Trophoblast cell (in vitro differentiated cells and primary cell): ENCODE measurements around the gene SEZ6L.

ENCODE experiments used
- DNase-seq, 2 donors: peaks; one replicate each; pipeline ENCODE4 v3.0.0-alpha.2; 2016
- H2AFZ ChIP-seq: 2 replicates; pipeline ENCODE4 v1.6.1; 2013; ENCODE audit warnings: low read length, moderate library complexity, mild to moderate bottlenecking; ENCODE audit not compliant: insufficient read depth, poor library complexity
- H2AK5ac ChIP-seq: 2 replicates; pipeline ENCODE4 v1.6.1; 2013; ENCODE audit warnings: mild to moderate bottlenecking, low read length
- H2BK120ac ChIP-seq: 2 replicates; pipeline ENCODE4 v1.6.1; 2013; ENCODE audit warnings: low read length, mild to moderate bottlenecking, moderate library complexity; ENCODE audit not compliant: insufficient read depth, poor library complexity
- H2BK12ac ChIP-seq: 2 replicates; pipeline ENCODE4 v1.6.1; 2013; ENCODE audit warnings: mild to moderate bottlenecking, low read length, moderate library complexity
- H2BK5ac ChIP-seq: 2 replicates; pipeline ENCODE4 v1.6.1; 2013; ENCODE audit warnings: low read length, low read depth, moderate library complexity, mild to moderate bottlenecking; ENCODE audit not compliant: poor library complexity
- H3K14ac ChIP-seq: 2 replicates; pipeline ENCODE4 v1.6.1; 2013; ENCODE audit warnings: mild to moderate bottlenecking, low read length
- H3K18ac ChIP-seq: 2 replicates; pipeline ENCODE4 v1.6.1; 2013; ENCODE audit warnings: mild to moderate bottlenecking, low read length
- H3K23ac ChIP-seq: 2 replicates; pipeline ENCODE4 v1.6.1; 2013; ENCODE audit warnings: low read length
- H3K27ac ChIP-seq: 2 replicates; pipeline ENCODE4 v1.5.1; 2013; ENCODE audit warnings: low read depth, mild to moderate bottlenecking, inconsistent platforms, low read length, moderate library complexity
- H3K27me3 ChIP-seq: 2 replicates; pipeline ENCODE4 v1.6.1; 2013; ENCODE audit warnings: inconsistent platforms, mild to moderate bottlenecking, low read length, moderate library complexity; ENCODE audit not compliant: insufficient read depth
- H3K36me3 ChIP-seq, 2 experiments: 1 replicate in 1 of 2; 2 replicates in 1 of 2; pipeline ENCODE4 v1.6.1; 2013; ENCODE audit warnings: low read length in 2 of 2, mild to moderate bottlenecking in 2 of 2, moderate library complexity in 1 of 2; ENCODE audit not compliant: insufficient read depth in 2 of 2, control insufficient read depth in 1 of 2
- H3K4ac ChIP-seq: 2 replicates; pipeline ENCODE4 v1.6.1; 2013; ENCODE audit warnings: low read depth, mild to moderate bottlenecking, low read length, moderate library complexity
- H3K4me1 ChIP-seq, 2 experiments: 1 replicate in 1 of 2; 2 replicates in 1 of 2; pipeline ENCODE4 v1.6.1; 2013; ENCODE audit warnings: low read length in 2 of 2, mild to moderate bottlenecking in 2 of 2, moderate library complexity in 1 of 2; ENCODE audit not compliant: insufficient read depth in 2 of 2, control insufficient read depth in 1 of 2
- H3K4me2 ChIP-seq: 2 replicates; pipeline ENCODE4 v1.6.1; 2013; ENCODE audit warnings: inconsistent platforms, mild to moderate bottlenecking, low read length, moderate library complexity
- H3K4me3 ChIP-seq: 2 replicates; pipeline ENCODE4 v1.5.1; 2013; ENCODE audit warnings: mild to moderate bottlenecking, low read depth, low read length, inconsistent platforms
- H3K79me1 ChIP-seq: one replicate; pipeline ENCODE4 v1.6.1; 2013; ENCODE audit warnings: low read length
- H3K79me2 ChIP-seq: 2 replicates; pipeline ENCODE4 v1.6.1; 2013; ENCODE audit warnings: low read length, mild to moderate bottlenecking; ENCODE audit not compliant: control insufficient read depth, insufficient read depth, poor library complexity
- H3K9ac ChIP-seq: 2 replicates; pipeline ENCODE4 v1.6.1; 2013; ENCODE audit warnings: mild to moderate bottlenecking, low read length
- H3K9me3 ChIP-seq: 2 replicates; pipeline ENCODE4 v1.6.1; 2013; ENCODE audit warnings: low read depth, mild to moderate bottlenecking, control low read depth, inconsistent platforms, low read length; ENCODE audit not compliant: insufficient read depth
- H4K12ac ChIP-seq: 2 replicates; pipeline ENCODE4 v1.6.1; 2013; ENCODE audit warnings: low read depth, mild to moderate bottlenecking, low read length, moderate library complexity
- H4K8ac ChIP-seq: 2 replicates; pipeline ENCODE4 v1.6.1; 2013; ENCODE audit warnings: low read depth, mild to moderate bottlenecking, low read length, moderate library complexity
- H4K91ac ChIP-seq: one replicate; pipeline ENCODE4 v1.6.1; 2013; ENCODE audit warnings: low read depth, mild to moderate bottlenecking, low read length, moderate library complexity
- WGBS: extraction: QIAGEN DNeasy Blood & Tissue Kit; methylation state at CpG from one replicate; pipeline ENCODE4 v1.1.7; 2013; ENCODE audit warnings: missing lambda C conversion rate; ENCODE audit not compliant: insufficient read length, insufficient coverage; ENCODE audit errors: extremely low coverage; 5-methylcytosine and 5-hydroxymethylcytosine counted together

Gene SEZ6L

DNA sequence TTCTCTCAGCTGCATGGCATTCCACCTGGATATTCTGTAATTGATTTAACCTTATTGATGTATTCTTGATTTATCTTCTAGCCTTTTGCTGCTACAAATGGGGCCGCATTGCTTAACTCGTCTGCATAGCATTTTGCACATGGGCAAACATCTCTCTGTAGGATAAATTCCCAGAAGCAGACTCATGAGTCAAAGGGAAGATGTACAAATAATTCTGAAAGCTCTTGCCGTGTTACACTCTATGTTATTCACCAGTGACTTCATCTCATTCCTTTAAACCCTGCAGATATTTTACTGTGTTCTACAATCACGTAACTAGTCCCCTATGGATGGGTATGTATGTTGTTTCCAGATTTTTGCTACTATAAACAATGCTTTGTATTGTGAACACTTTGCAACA, 112.7 kb downstream of the SEZ6L start:
- Histone ChIP-seq H3K18ac (no peak overlapping the region), H3K9ac (no peak overlapping the region), H4K91ac (no peak overlapping the region), H3K79me2 (no peaks in the 10 kb centered on the region), H3K36me3 (no peaks in the 10 kb centered on the region), H3K27ac (no peak overlapping the region), H3K79me1 (no peaks in the 10 kb centered on the region), H3K23ac (no peak overlapping the region), H3K4me2 (no peak overlapping the region), H2BK12ac (no peak overlapping the region), H3K14ac (no peak overlapping the region), H2BK5ac (no peak overlapping the region), H3K27me3 (no peaks in the 10 kb centered on the region), H3K9me3 (no peaks in the 10 kb centered on the region), H3K4ac (no peak overlapping the region), H3K4me1 (no peaks in the 10 kb centered on the region), H4K12ac (no peak overlapping the region), H2AFZ (no peak overlapping the region), H2AK5ac (no peak overlapping the region), H3K4me3 (no peak overlapping the region), H4K8ac (no peak overlapping the region), H2BK120ac (no peak overlapping the region)
- no CpG with 5 or more reads among the region's 4 CpGs for WGBS
- DNase-seq, result peak; percentile 72 to 88

GRCh38 chr22:26283330-26283729, 114.1 kb downstream of the SEZ6L start:
- Histone ChIP-seq H3K4ac (no peak overlapping the region), H3K9me3 (no peaks in the 10 kb centered on the region), H2AFZ (no peak overlapping the region), H3K18ac (no peak overlapping the region), H3K27me3 (no peaks in the 10 kb centered on the region), H3K27ac (no peak overlapping the region), H3K4me3 (no peak overlapping the region), H3K4me1 (no peaks in the 10 kb centered on the region), H3K79me2 (no peaks in the 10 kb centered on the region), H2AK5ac (no peak overlapping the region), H3K9ac (no peak overlapping the region), H2BK120ac (no peak overlapping the region), H3K36me3 (no peaks in the 10 kb centered on the region), H4K91ac (no peak overlapping the region), H2BK5ac (no peak overlapping the region), H3K14ac (no peak overlapping the region), H4K12ac (no peak overlapping the region), H3K4me2 (no peak overlapping the region), H4K8ac (no peak overlapping the region), H2BK12ac (no peak overlapping the region), H3K23ac (no peak overlapping the region), H3K79me1 (no peaks in the 10 kb centered on the region)
- no CpG with 5 or more reads among the region's 2 CpGs for WGBS
- no peak for DNase-seq

GRCh38 chr22:26285632-26286031, 116.4 kb downstream of the SEZ6L start:
- Histone ChIP-seq H3K9ac (no peak overlapping the region), H3K9me3 (no peaks in the 10 kb centered on the region), H4K8ac (no peak overlapping the region), H3K4me3 (no peak overlapping the region), H4K91ac (no peak overlapping the region), H3K79me1 (no peaks in the 10 kb centered on the region), H3K36me3 (no peaks in the 10 kb centered on the region), H3K79me2 (no peaks in the 10 kb centered on the region), H3K18ac (no peak overlapping the region), H3K27me3 (no peaks in the 10 kb centered on the region), H3K4me1 (no peaks in the 10 kb centered on the region), H2BK120ac (no peak overlapping the region), H3K14ac (no peak overlapping the region), H3K4me2 (no peak overlapping the region), H3K23ac (no peak overlapping the region), H2AK5ac (no peak overlapping the region), H2BK5ac (no peak overlapping the region), H2AFZ (no peak overlapping the region), H2BK12ac (no peak overlapping the region), H4K12ac (no peak overlapping the region), H3K27ac (no peak overlapping the region), H3K4ac (no peak overlapping the region)
- no CpG with 5 or more reads among the region's 5 CpGs for WGBS
- peak in 1 of 2 donors; percentile 15 for DNase-seq

DNA sequence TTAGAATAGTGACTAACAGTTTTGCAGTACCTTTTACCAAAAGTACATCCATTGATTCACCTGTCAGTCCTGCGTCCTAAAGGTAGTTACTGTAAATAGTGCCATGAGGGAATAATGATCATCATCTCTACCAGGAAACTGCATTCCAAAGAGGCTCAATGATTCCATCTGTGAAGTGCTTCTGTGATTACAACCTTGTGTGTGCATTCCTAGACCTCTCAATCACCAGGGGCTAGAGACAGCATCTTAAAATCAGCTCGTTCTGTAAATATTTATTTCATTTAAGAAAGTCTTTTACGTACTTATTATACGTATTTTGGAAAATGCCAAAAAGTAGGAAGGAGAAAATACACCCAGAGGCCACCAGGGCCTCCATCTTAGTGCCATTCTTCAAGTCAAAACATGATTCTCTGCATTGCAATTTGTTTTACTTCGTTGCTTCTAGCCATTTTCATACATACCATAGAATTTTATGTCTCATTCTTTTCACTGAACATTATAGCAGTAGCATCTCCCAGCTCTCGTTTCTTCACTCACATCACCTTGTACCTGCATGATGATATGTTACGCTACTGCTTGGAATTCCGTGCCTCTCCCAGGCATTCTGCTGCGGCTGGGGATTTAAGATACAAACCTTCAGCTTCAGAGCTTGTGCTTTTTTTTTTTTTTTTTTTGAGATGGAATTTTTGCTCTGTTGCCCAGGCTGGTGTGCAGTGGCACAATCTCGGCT, 117.0 kb downstream of the SEZ6L start:
- Histone ChIP-seq H4K8ac (no peak overlapping the region), H4K91ac (no peak overlapping the region), H3K14ac (no peak overlapping the region), H3K9ac (no peak overlapping the region), H3K4me2 (no peak overlapping the region), H3K18ac (no peak overlapping the region), H2AFZ (no peak overlapping the region), H4K12ac (no peak overlapping the region), H3K4me1 (no peaks in the 10 kb centered on the region), H3K4ac (no peak overlapping the region), H3K79me2 (no peaks in the 10 kb centered on the region), H3K79me1 (no peaks in the 10 kb centered on the region), H3K36me3 (no peaks in the 10 kb centered on the region), H3K4me3 (no peak overlapping the region), H2BK5ac (no peak overlapping the region), H3K9me3 (no peaks in the 10 kb centered on the region), H2BK12ac (no peak overlapping the region), H3K27me3 (no peaks in the 10 kb centered on the region), H3K23ac (no peak overlapping the region), H2BK120ac (no peak overlapping the region), H3K27ac (no peak overlapping the region), H2AK5ac (no peak overlapping the region)
- WGBS, result no CpG with 5 or more reads among the region's 10 CpGs
- DNase-seq, result peak; percentile 85 to 95
